Measurements from ENCODE around the gene DLEC1.
"Not testable (repeated sequence)": the region's sequence is repeated elsewhere in the genome, so short reads cannot be mapped to it uniquely, and the experiment has no call there.

Gene DLEC1

DNA sequence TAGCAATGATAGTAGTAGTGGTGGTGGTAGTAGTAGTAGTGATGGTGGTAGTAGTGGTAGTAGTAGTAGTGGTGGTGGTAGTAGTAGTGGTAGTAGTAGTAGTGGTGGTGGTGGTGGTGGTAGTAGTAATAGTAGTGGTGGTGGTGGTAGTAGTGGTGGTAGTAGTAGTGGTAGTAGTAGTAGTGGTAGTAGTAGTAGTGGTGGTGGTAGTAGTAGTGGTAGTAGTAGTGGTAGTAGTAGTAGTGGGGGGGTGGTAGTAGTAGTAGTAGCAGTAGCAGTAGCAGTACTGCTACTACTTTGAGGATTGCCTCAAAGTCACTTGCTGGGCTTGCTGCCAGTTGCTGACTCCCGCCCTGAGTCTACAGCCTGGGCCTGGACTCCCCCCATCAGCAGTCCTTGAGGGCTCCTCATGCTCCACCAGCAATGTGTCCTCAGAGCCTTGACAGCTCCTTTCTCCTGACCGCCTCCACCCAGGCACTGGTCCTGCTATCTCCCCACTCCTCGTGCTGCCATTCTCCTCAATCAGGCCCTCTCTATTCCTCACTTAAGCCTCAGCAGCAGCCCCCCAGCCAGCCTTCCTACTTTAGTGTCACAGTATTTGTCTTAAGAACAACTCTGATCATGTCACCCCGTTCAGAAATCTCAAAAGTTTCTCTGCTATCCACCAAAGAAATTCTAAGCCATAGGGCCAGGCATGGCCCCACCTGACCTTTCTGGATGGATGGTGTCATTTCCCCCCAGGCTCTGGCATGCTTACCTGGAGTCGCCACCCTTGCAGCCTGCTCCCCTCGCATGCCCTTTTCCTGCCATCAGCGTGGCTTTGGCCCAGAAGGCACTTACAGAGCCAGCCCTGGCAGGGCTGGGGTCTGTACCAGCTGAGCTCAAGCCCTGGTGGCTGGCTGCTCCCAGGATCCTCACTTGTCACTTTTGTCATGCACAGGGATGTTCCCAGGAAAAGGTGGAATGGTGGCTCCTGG lies 45.6 kb downstream of the DLEC1 start:
- DNase-seq (ENCODE audit: low spot score) = no peak

DNA sequence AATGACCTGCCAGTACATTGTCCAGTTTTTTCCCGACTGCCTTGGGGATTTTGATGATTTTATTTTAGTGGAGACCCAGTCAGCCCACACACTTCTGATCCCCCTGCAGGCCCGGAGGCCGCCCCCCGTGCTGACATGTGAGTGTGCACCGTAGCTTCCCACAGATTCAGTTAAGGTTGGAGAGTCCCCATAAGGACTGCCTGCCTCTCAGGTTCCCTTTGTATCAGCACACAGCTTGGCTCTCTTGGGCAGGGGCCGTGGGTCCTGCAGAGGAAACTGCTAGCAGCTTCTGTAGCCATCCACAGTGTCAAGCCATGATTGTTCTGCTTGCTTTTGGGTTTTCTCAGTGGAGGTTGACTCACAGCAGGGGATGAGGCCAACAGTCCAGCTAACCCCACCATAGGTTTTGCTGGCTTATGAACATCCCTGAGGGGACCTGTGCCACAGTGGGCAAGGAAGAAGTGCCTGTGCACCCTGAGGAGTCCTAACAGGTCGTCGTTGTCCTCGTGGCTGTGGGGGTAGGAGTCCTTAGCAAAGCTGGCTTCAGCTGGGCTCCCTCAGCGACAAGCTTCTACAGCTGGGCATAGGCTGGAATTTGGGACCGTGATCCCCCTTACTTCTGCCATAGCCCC lies 46.4 kb downstream of the DLEC1 start:
- DNase-seq (ENCODE audit: low spot score) = no peak

DNA sequence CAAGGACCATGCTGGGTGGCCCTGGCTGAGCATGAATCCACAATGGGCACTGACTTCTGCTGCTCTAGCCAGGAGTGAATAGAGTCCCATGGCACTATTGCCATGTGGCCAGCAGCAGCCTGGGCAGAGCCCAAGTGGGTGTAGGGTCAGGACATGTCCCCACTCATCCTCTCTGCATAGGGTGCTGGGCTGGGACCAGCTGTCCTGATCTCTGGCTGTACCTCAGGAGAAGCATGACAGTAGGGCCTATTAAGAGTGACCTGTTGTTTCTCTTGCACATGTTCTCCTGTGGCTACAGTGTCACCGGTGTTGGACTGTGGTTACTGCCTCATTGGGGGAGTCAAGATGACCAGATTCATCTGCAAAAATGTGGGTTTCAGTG lies 46.9 kb downstream of the DLEC1 start:
- DNase-seq (ENCODE audit: low spot score) = no peak

DNA sequence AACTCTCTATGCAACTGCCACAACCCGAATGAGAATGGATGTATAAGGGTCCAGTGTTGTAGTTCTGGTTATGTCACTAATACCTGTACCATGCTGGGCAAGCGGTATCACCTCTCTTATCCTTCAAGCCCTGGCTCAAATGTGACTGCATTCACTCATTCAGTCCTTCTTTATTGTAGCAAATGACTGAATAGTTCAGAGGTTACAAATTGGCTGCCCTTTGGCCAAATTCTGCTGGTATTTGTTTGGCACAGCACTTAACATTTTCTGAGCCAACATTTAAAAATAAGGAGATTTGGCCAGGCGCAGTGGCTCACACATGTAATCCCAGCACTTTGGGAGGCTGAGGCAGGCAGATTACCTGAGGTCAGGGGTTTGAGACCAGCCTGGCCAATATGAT lies 47.5 kb downstream of the DLEC1 start:
- no peak for DNase-seq (ENCODE audit: low spot score)

DNA sequence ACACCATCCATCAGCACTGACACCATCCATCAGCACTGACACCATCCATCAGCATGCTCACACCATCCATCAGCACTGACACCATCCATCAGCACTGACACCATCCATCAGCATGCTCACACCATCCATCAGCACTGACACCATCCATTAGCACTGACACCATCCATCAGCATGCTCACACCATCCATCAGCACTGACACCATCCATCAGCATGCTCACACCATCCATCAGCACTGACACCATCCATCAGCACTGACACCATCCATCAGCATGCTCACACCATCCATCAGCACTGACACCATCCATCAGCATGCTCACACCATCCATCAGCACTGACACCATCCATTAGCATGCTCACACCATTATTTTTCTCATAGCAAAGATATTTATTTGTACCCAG lies 48.3 kb downstream of the DLEC1 start:
- DNase-seq (ENCODE audit: low spot score) = not testable (repeated sequence)

DNA sequence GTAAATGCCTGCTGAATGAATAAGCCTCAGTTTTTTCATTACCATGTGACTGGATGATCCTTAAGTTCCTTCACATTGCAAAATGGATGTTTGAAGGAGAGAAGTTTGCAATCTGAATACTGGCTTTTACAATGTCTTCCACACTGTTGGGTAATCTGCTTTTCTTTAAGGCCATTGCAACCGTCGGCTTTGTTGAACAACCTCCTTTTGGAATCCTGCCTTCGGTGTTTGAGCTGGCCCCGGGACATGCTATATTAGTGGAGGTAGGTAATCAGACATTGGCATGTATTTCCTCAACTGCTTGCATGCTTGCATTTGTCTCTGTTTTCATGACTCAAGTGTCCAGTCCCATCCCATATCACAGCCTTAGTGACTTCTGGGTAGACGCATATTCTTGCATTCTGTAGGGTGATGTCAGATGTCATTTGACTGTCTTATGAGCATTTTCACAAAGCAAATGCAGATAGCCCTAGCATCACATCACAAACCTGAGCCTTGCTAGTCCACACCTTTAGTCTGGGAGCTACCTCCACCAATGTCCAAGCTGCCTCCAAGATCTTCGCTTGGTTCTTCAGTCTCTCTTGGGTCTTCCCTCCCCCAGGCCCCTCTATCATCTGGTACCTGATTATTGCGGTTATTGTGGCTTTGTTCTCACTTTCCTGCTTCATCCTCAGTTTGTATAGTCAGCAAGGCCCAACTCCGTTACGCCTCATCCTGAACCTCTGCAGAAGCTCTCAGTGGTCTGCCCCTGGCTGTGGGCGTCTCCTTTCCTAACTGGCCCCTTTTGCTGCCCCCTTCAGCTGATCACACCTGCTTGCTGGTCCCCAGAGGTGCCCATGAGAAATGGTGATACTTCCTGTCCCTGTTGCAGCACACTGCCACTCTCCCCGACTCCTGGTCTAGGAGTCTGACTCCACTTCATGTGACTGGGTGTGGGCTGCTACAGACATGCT lies 49.4 kb downstream of the DLEC1 start:
- no peak for DNase-seq (ENCODE audit: low spot score)

DNA sequence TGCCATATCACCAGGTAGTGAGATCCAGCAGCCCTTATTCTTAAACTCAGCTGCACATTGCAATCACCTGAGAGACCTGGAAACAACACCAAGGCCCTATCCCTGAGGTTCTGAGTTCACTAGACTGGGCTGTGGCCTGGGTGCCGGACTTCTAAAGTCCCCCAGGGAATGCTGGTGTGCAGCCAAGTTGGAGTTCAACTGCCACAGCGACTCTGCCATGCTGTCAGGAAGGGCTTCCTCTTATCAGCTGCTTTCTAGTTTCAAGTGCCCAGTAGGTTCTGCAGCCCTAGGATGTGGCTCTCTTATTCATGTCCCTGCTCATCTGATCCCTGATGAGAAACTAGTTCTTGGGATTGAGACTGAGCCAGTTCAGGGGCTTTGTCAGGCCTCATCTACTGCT lies 50.2 kb downstream of the DLEC1 start:
- no peak for DNase-seq (ENCODE audit: low spot score)

GRCh38 chr3:38090453-38090852 lies 51.4 kb downstream of the DLEC1 start:
- DNase-seq (ENCODE audit: low spot score) = no peak

- DNase-seq (ENCODE audit: low spot score) = no peak
Measured at GRCh38 chr3:38094999-38095398, 56.0 kb downstream of the DLEC1 start.

DNA sequence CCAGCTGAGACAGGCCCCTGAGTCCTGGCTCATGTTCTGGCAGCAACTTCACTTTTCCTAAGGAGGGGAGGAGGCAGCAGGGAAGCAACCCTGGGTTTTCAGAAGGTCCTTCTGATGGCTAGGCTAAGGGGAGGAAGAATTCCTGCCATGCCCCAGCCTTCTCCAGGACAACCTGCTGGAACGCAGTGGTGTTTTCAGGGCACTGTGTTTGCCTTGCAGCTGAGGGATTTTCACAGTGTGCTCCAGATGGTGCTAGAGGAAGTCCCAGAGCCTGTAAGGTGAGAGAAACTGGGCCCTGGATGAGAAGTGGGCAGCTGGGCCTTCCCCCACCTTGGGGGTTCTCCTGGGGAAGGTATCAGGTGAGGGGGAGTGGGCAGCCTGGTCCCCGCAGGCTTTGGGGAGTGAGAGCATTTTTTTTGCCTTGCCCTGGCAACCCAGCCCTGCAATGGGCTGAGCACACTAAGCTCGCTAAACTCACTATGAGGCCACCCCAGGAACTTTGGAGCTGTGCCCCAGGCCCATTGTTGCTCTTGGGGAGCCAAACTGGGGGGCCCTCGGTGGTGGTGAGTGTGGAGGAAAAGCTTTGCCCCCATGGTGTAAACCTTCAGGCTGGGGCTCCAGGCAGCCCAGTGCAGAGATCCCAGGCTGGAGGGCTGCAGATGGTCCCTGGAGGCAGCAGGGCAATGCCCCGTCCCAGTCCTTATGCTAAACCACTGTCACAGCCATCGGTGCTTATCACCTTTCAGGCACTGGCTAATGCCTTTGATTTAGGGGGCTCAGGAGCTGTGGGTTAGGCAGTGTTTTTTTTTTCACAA lies 56.9 kb downstream of the DLEC1 start:
- DNase-seq (ENCODE audit: low spot score) = no peak

DNA sequence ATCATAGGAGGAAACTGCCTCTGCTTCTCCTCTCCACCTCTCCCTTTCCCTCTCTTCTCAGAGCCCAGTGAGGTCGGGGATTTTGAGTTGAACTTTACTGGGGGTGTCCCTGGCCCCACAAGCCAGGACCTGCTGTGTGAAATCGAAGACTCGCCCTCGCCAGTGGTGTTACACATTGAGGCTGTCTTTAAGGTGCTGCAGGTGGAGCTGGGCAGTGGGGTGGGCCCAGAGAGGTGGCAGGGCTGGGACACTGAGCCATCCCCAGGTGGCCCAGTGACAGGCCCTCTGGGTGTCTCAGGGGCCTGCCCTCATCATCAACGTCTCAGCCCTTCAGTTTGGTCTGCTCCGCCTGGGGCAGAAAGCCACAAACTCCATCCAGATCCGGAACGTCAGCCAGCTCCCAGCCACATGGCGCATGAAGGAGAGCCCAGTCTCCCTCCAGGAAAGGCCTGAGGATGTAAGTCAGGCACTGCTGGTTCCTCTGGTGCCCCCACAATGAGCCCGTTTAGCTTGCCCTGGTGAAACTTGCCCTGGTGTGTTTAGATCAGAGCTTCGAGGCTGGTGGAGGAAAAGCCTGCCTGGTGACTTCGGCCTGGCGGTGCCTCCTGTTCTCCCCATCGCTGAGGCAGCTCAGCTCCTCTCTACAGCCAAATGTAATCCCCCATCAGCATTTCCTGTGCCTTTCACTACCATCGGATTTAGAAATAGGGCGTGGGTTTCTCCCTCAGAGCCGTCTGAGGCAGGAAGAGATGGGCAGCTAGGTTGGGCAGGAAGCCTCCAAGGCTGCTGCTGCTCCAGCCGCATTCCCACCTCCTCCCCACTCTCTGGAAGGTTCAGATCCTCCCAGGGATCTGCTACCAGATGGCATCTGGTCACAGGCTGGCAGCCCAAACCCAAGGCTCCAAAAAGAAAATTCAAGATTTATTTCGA lies 58.7 kb downstream of the DLEC1 start:
- DNase-seq (ENCODE audit: low spot score) = no peak

- DNase-seq (ENCODE audit: low spot score) = no peak
Measured at GRCh38 chr3:38098376-38098723, 59.3 kb downstream of the DLEC1 start.

- DNase-seq (ENCODE audit: low spot score) = peak; percentile 66
Measured at GRCh38 chr3:38099518-38099917, 60.5 kb downstream of the DLEC1 start.

DNA sequence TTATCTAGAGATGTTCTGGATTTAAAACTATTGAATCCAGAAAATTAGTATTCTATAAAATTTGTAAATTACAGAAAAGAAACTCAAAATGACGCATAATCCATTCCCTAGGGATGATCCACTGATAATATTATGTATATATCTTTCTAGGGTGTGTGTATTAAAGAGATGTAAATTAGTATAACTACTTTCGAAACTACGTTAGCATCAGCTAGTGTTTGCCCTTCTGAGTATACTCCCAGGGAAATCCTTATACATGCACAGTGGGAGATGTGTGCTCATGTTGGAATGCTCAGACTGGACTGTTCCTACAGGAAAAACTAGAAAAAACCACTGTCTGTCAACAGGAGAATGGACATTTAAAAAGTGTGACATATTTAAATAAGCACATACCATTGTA lies 61.5 kb downstream of the DLEC1 start:
- DNase-seq (ENCODE audit: low spot score) = no peak

DNA sequence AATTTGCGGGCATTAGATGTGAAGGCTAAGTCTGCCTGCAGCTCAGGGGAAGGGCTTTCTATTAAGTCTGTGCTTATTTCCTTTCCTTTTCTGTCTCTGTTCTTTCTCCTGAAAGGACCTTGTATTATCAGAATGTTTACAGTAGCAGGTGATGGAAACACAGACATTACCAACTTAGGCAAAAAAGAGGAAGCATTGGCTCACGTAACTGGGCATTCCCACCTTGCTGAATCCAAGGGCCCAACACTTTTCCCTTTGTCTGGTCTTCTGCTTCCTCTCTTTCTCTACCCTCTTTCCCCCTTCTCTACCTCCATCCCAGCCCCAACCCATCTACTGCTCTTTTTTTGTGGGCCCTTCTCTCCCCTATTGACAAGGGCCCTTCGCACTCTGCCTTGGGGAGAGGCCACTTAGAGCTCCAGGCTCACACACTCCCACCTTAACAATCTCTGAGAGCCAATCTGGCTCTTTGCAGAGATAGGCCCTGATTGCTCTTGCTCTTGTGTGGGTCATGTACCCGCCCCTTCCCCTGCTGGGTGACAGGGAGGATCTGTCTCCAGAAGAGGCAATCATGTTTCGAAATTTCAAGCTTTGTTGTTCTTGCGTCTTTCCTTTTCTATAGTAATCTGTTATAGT lies 62.9 kb downstream of the DLEC1 start:
- no peak for DNase-seq (ENCODE audit: low spot score)

DNA sequence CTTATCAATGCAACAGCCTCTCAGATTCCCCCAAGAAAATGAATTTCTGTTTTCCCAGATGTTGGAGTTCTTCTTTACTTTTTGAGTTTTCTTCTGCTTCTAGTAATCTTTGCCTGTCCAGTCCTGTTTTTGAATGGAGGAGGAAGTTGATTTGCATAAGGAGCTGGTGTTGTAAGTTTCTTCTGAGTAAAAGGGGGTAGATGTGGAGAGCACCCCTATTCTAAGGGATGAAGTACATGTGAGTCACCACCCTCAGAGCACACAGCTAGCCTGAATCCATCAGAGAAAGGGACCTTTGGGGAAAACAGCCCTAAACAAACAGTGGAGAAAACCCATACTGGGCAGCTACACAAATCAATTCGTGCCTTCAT lies 63.4 kb downstream of the DLEC1 start:
- DNase-seq (ENCODE audit: low spot score) = no peak

GRCh38 chr3:38105525-38105924 lies 66.5 kb downstream of the DLEC1 start:
- no peak for DNase-seq (ENCODE audit: low spot score)

GRCh38 chr3:38107911-38108648 lies 69.1 kb downstream of the DLEC1 start:
- DNase-seq (ENCODE audit: low spot score) = no peak
